Measurements from ENCODE around the gene TUB.

DNA sequence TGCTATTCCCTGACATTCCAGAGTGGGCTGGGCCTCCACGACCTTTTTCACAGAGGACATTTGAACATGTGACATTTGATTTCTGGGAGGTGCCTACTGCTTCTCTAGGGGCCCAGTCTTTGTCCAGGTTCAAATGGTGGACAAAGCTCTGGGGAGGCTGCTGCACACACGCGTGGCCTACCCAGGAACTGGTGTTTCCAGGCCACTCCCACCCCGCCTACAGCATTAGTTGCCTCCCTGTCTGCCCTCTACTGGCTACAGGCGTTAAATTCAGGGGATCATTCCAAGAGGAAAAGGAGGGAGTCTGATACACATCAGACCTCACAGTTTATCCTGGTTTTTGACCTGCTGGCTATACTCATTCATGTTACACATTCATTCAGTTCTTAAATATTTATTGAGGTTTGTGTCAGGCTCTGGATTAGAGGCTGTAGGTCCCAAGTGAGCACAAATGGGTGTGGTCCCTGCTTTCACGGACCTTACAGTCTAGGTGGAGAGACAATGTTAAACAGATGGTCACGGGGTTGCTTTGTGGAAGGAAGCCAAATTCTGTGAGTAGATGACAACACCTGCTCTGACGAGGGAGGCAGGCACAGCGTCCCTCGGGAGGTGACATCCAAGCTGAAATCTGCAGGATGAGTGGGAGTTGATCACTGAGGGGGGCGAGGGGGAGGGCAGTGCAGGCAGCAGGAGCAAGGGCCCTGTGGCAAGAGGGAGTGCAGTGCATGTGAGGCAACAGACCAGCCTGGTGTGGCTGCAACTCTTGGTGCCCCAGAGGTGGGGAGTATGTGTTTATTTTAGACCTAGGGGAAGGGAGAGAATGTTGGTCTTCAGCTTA, 11.8 kb downstream of the TUB start:
- TF ChIP-seq POLR2AphosphoS5 (IDR thresholded peaks at IDR 0.05; ENCODE audit: low read depth, low read length) = peak; percentile 50
- TF ChIP-seq, protein P1, sequence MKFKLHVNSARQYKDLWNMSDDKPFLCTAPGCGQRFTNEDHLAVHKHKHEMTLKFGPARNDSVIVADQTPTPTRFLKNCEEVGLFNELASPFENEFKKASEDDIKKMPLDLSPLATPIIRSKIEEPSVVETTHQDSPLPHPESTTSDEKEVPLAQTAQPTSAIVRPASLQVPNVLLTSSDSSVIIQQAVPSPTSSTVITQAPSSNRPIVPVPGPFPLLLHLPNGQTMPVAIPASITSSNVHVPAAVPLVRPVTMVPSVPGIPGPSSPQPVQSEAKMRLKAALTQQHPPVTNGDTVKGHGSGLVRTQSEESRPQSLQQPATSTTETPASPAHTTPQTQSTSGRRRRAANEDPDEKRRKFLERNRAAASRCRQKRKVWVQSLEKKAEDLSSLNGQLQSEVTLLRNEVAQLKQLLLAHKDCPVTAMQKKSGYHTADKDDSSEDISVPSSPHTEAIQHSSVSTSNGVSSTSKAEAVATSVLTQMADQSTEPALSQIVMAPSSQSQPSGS (IDR thresholded peaks at IDR 0.05; ENCODE audit: low read length) = no peak
